ENCODE results near the gene EML1. TPM values are rescaled to one million over a fixed set of nuclear protein-coding genes. Genes with fewer than 3 reads are reported as not detected.

The EML1 gene
- total RNA-seq, 1 experiment from 2014 or later = 7.2 TPM

- TF ChIP-seq, protein P1, sequence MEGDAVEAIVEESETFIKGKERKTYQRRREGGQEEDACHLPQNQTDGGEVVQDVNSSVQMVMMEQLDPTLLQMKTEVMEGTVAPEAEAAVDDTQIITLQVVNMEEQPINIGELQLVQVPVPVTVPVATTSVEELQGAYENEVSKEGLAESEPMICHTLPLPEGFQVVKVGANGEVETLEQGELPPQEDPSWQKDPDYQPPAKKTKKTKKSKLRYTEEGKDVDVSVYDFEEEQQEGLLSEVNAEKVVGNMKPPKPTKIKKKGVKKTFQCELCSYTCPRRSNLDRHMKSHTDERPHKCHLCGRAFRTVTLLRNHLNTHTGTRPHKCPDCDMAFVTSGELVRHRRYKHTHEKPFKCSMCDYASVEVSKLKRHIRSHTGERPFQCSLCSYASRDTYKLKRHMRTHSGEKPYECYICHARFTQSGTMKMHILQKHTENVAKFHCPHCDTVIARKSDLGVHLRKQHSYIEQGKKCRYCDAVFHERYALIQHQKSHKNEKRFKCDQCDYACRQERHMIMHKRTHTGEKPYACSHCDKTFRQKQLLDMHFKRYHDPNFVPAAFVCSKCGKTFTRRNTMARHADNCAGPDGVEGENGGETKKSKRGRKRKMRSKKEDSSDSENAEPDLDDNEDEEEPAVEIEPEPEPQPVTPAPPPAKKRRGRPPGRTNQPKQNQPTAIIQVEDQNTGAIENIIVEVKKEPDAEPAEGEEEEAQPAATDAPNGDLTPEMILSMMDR (IDR thresholded peaks at IDR 0.05; ENCODE audit: insufficient read depth in 1 of 2, low read depth in 1 of 2, low read length in 1 of 2, severe bottlenecking in 1 of 2, unreplicated experiment in 1 of 2) = no peak
- Mint-ChIP-seq H3K4me3 (ENCODE audit: unreplicated experiment) (no peak overlapping the region), H3K9me3 (ENCODE audit: unreplicated experiment) (no peaks in the 10 kb centered on the region), H3K27ac (ENCODE audit: unreplicated experiment) (no peak overlapping the region), H3K4me1 (ENCODE audit: low read depth, unreplicated experiment) (peaks cover 7% of the 10 kb centered on the region), H3K27me3 (ENCODE audit: insufficient read depth, unreplicated experiment) (no peaks in the 10 kb centered on the region), H3K36me3 (ENCODE audit: insufficient read depth, unreplicated experiment) (no peaks in the 10 kb centered on the region)
- ChIA-PET CTCF (interaction anchor here (5.5 kb wide), 1 partner anchor 39 kb away, joined by 31 read pairs; no protein-coding TSS in a partner anchor), POLR2A (no interaction called here)
- Histone ChIP-seq H3K27me3 (replicated peaks; ENCODE audit: control insufficient read depth, insufficient read depth, low read length) (no peaks in the 10 kb centered on the region), H3K36me3 (ENCODE audit: control insufficient read depth, insufficient read depth, low read length) (no peaks in the 10 kb centered on the region), H3K4me3 (ENCODE audit: low read depth, low read length) (no peak overlapping the region), H3K4me1 (no peaks in the 10 kb centered on the region), H3K9me3 (no peaks in the 10 kb centered on the region)
- BruUV-seq (replicated peaks) = no TSS peak
- DNase-seq = no peak
- intact Hi-C loops (cut with micrococcal nuclease; ENCODE audit: unreplicated experiment) = no loop called here
These were observed 193.2 kb downstream of the EML1 start for GRCh38 chr14:99986396-99986795.

- no peak for DNase-seq
- Mint-ChIP-seq H3K36me3 (ENCODE audit: insufficient read depth, unreplicated experiment) (no peaks in the 10 kb centered on the region), H3K27ac (ENCODE audit: unreplicated experiment) (no peak overlapping the region), H3K4me1 (ENCODE audit: low read depth, unreplicated experiment) (no peaks in the 10 kb centered on the region), H3K9me3 (ENCODE audit: unreplicated experiment) (peaks cover 3% of the 10 kb centered on the region), H3K27me3 (ENCODE audit: insufficient read depth, unreplicated experiment) (no peaks in the 10 kb centered on the region), H3K4me3 (ENCODE audit: unreplicated experiment) (no peak overlapping the region)
- H3K9me3 ChIP-seq = no peaks in the 10 kb centered on the region
- H3K4me3 ChIP-seq (ENCODE audit: low read depth, low read length) = no peak overlapping the region
- CTCF ChIA-PET = interaction anchor here (0.9 kb wide), 1 partner anchor 35 kb away, joined by 3 read pairs; no protein-coding TSS in a partner anchor
- intact Hi-C loops (cut with micrococcal nuclease; ENCODE audit: unreplicated experiment) = no loop called here
- no peaks in the 10 kb centered on the region for H3K4me1 ChIP-seq
- no peaks in the 10 kb centered on the region for H3K36me3 ChIP-seq (ENCODE audit: control insufficient read depth, insufficient read depth, low read length)
- no peaks in the 10 kb centered on the region for H3K27me3 ChIP-seq (replicated peaks; ENCODE audit: control insufficient read depth, insufficient read depth, low read length)
- TF ChIP-seq, protein P1 (IDR thresholded peaks at IDR 0.05; ENCODE audit: insufficient read depth in 1 of 2, low read depth in 1 of 2, low read length in 1 of 2, severe bottlenecking in 1 of 2, unreplicated experiment in 1 of 2) = no peak
- no TSS peak for BruUV-seq (replicated peaks)
- POLR2A ChIA-PET = no interaction called here
These were observed 195.8 kb downstream of the EML1 start for GRCh38 chr14:99989032-99989431.

DNA sequence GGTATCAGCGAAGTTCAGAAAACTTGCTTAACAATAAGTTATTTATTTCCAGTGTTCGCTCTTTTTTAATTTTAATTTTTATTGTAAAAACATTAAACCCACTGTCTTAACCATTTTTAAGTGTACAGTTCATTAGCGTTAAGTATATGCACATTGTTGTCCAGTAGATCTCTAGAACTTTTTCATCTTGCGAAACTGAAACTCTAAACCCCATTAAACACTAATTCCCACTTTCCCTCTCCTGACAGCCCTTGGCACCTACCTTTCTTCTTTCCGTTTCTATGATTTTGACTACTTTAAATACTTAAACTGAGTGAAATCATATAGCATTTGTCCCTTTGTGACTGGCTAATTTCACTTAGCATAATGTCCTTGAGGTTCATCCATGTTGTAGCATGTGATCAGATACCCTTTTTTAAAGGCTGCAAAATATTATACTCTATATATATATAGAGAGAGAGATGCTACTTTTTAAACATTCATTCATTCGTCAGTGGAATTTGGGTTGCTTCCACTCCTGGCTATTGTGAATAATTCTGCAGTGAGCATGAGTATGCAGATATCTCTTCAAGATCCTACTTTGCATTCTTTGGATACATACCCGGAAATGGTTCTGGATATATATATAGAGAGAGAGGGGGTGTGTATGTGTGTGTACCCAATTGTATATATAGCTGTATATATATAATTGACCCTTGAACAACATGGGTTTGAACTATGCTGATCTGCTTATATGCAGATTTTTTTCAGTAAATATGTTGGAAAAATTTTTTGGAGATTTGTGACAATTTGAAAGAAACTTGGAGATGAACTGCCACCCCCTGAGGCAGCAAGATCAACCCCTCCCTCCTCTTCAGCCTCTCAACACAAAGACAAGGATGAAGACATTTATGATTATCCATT lies 197.3 kb downstream of the EML1 start:
- Mint-ChIP-seq H3K27me3 (ENCODE audit: insufficient read depth, unreplicated experiment) (peaks cover 6% of the 10 kb centered on the region), H3K4me3 (ENCODE audit: unreplicated experiment) (no peak overlapping the region), H3K4me1 (ENCODE audit: low read depth, unreplicated experiment) (no peaks in the 10 kb centered on the region), H3K36me3 (ENCODE audit: insufficient read depth, unreplicated experiment) (no peaks in the 10 kb centered on the region), H3K27ac (ENCODE audit: unreplicated experiment) (no peak overlapping the region), H3K9me3 (ENCODE audit: unreplicated experiment) (peaks cover 10% of the 10 kb centered on the region)
- H3K9me3 ChIP-seq = no peaks in the 10 kb centered on the region
- no peak for DNase-seq
- H3K27me3 ChIP-seq (replicated peaks; ENCODE audit: control insufficient read depth, insufficient read depth, low read length) = no peaks in the 10 kb centered on the region
- no peaks in the 10 kb centered on the region for H3K36me3 ChIP-seq (ENCODE audit: control insufficient read depth, insufficient read depth, low read length)
- intact Hi-C loops (cut with micrococcal nuclease; ENCODE audit: unreplicated experiment) = no loop called here
- no peaks in the 10 kb centered on the region for H3K4me1 ChIP-seq
- H3K4me3 ChIP-seq (ENCODE audit: low read depth, low read length) = no peak overlapping the region
- ChIA-PET CTCF (no interaction called here), POLR2A (interaction anchor here (0.6 kb wide), 1 partner anchor 260 kb away, joined by 3 read pairs; no protein-coding TSS in a partner anchor)
- TF ChIP-seq, protein P1 (IDR thresholded peaks at IDR 0.05; ENCODE audit: insufficient read depth in 1 of 2, low read depth in 1 of 2, low read length in 1 of 2, severe bottlenecking in 1 of 2, unreplicated experiment in 1 of 2) = no peak
- BruUV-seq (replicated peaks) = no TSS peak
